RPMI8226 (cell line): ENCODE measurements around the gene PTPRH.
"Not testable (repeated sequence)": the region's sequence is repeated elsewhere in the genome, so short reads cannot be mapped to it uniquely, and the experiment has no call there.

ENCODE experiments used
- DNase-seq: peaks from one replicate; pipeline ENCODE4 v3.0.0-alpha.2; 2015

PTPRH gene

GRCh38 chr19:55179606-55180484 lies 29.5 kb downstream of the PTPRH start, which contains the start of gene SYT5:
TSS of gene SYT5 (minus strand) at chr19:55180289. CDS start at chr19:55179041, 1,248 bp downstream.
- DNase-seq, result peak; percentile 64

- peak; percentile 85 for DNase-seq
Observed at GRCh38 chr19:55178781-55179599, 30.3 kb downstream of the PTPRH start.

GRCh38 chr19:55176076-55176475 lies 33.2 kb downstream of the PTPRH start:
- no peak for DNase-seq

DNA sequence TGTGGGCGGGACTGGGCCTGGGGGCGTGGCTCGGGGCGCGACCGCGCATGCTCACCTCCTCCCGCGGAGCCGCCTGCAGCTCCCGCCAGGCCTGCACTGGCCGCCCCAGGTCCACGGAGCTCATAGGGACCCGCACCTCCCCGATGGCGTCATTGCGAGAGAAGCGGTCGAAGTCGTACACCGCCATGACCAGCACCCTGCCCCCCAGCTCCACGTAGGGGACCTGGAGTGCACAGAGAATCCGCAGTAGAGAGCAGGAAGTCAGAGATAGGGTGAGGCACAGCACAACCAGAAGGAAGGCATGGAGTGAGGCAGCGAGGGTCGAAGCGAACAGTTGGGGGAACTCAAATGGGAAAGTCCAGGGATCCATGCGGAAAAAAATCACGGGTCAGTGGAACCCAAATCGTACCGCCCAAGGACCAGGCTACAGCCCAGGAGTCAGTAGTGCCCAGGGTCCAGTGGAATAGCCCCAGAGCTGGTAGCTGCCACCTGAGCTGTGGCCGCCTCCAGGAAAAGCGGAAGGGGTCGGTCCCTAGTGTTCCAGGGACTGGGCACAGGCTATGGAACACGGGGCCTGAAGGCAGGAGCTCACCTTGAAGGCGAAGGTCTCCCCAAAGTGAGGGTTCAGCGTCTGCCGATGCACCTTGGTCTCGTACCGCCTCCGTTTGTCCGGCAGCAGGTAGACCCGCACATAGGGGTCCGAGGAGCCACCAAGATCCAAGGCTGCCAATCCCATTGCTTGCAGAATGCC lies 34.0 kb downstream of the PTPRH start:
- no peak for DNase-seq

- no peak for DNase-seq
Observed at GRCh38 chr19:55174425-55175116, 34.7 kb downstream of the PTPRH start.

- DNase-seq, result no peak
Observed at GRCh38 chr19:55173714-55174409, 35.4 kb downstream of the PTPRH start.

- no peak for DNase-seq
Observed at GRCh38 chr19:55173186-55173713, 36.1 kb downstream of the PTPRH start.

DNA sequence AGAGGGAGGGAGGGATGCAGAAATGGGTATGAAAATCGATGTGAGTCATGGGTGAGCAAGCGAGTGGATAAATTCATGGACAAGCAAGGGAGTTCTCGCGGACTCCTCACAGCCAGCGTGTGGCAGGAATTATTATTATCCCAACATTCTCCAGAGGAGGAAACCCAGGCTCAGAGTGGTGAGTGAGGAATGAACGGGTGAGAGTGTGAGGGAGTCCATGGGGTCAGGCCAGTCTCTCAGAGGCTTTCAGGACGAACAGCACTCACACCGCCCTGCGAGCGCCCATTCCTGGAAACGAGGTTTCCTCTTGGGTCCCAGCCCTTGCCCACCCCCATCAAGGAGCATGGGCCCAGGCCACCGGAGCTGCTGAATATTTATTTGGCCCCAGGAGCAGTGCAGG lies 36.6 kb downstream of the PTPRH start:
- no peak for DNase-seq

- not testable (repeated sequence) for DNase-seq
Observed at GRCh38 chr19:55172318-55172717, 37.0 kb downstream of the PTPRH start.

DNA sequence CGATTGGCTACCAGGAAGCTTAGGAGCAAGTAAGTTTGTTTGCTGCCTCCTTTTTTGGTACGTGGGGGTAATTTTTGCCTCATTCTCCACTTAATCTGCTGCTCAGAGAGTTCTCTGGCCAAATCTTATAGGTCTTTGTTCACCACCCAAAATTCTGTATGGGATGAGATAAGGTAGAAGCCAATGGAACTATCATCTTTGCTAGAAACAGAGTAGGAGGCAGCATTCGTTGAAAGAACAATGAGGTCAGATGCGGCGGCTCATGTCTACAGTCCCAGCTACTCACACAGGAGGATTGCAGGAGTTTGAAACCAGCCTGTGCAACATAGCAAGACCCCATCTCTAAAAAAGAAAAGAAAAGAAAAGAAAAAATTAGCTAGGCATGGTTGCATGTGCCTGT lies 37.9 kb downstream of the PTPRH start:
- DNase-seq, result no peak

DNA sequence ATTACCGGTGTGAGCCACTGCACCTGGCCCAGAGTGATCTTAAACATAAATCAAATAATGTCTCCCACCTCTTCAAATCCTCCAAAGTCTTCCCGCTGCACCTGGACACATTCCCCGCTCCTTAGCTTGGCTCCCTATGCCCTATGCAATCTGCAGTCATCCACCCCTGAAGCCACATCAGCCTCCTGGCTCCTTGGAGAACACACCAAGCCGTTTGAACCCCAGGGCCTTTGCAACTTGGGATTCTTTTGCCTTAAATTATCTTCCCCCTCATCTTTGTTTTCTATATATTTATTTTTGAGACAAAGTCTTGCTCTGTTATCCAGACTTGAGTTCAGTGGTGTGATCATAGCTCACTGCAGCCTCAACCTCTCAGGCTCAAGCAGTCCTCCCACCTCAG lies 40.2 kb downstream of the PTPRH start:
- DNase-seq, result no peak

- peak; percentile 98 for DNase-seq
Observed at GRCh38 chr19:55166530-55167268, 42.6 kb downstream of the PTPRH start, which contains the start of gene DNAAF3. TSS of gene DNAAF3 (minus strand) at chr19:55166613. CDS start at chr19:55166413, 200 bp downstream.

- peak; percentile 88 for DNase-seq
Observed at GRCh38 chr19:55165952-55166529, 43.3 kb downstream of the PTPRH start.

- DNase-seq, result no peak
Observed at GRCh38 chr19:55161571-55162322, 47.6 kb downstream of the PTPRH start.

DNA sequence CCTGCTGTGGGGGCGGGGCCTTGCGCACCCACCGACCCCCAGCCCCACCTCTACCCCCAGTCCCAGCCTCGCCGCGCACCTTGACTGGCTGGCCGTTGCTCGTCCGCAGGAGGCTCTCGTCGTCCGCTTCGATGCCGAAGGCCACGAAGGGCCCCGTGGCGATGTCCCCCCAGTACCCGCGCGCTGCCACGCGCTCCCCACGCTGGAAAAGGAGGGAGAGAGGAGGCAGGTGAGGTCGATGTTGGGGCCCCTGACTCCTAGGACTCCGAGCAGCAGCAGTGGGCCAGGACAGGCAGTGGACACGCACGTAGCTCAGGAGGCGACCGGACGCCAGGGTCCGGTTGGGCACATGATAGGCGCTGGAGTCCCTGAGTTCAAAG lies 48.3 kb downstream of the PTPRH start:
- DNase-seq, result no peak

GRCh38 chr19:55160128-55160985 lies 48.9 kb downstream of the PTPRH start:
- peak; percentile 95 for DNase-seq

GRCh38 chr19:55158848-55159749 lies 50.2 kb downstream of the PTPRH start:
- no peak for DNase-seq
